ENCODE results near the gene FMNL2. TPM values are rescaled to one million over a fixed set of nuclear protein-coding genes. Genes with fewer than 3 reads are reported as not detected.

FMNL2 gene
- total RNA-seq, 1 donor from 2014 or later = 56.6 TPM

DNA sequence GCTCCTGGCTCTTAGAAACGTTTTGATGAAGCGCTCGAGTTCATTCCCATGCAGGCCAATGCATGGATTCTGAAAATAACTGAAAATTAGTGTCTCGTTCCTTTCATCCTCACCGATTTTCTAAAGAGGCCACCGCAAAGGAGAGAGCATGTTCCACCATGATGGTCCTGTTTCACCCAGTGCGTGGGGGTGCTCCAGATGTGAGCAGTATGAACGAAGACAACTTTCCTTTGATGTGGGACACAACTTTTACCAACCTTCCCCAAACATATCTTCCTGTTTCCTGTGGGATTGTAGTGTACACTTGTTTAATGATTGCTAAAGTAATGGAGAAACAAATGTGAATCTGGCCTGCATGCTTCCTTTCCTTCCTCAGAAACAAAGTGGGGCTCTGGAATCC is 267.8 kb downstream of the FMNL2 start:
- DNase-seq (ENCODE audit: extremely low read depth, low read depth, low spot score) = no peak

- no peak for DNase-seq (ENCODE audit: extremely low read depth, low read depth, low spot score)
These were observed 268.2 kb downstream of the FMNL2 start for GRCh38 chr2:152603166-152603565.

GRCh38 chr2:152606081-152606480 is 271.1 kb downstream of the FMNL2 start:
- DNase-seq (ENCODE audit: extremely low read depth, low read depth, low spot score) = no peak

DNA sequence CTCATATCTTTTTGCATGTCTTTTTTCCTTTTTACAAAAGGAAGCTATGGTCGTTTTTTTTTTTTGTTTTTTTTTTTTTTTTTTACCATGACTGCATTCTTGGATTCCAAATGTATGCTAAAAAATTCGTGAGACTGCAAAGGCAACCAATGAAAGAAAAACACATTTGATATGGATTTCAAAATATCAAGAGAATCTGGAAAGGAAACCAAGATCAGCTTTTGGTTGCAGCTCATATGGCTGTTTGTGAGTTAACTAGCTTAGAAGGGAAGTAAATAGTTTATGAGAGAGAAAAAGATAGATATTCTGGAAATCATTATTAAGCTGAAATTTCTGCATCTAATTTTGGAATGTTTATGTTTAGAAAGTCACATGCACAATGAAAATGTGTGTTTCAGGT is 272.0 kb downstream of the FMNL2 start:
- no peak for DNase-seq (ENCODE audit: extremely low read depth, low read depth, low spot score)

GRCh38 chr2:152607793-152608300 is 272.9 kb downstream of the FMNL2 start:
- DNase-seq (ENCODE audit: extremely low read depth, low read depth, low spot score) = no peak

- DNase-seq (ENCODE audit: extremely low read depth, low read depth, low spot score) = no peak
These were observed 274.2 kb downstream of the FMNL2 start for GRCh38 chr2:152609154-152609553.

DNA sequence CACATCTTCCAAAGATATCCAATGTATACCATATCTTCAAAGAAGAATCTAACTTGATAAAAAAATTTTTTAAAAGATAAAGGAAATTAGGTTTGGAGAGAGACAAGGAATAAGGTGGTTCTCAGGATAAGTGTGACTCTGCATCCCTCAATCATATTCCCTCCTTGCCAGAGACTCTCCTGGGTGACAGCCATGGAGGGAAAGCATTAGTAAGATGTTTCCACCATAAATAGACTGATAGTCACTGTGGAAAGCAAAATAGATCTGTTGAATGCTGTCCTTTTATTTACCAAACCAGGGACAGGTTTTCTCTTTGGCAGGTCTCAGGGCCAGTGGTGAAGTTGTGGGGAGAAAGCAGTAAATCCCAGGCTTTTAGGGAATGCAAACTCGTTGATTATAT is 274.7 kb downstream of the FMNL2 start:
- no peak for DNase-seq (ENCODE audit: extremely low read depth, low read depth, low spot score)

- DNase-seq (ENCODE audit: extremely low read depth, low read depth, low spot score) = peak; percentile 25
These were observed 276.7 kb downstream of the FMNL2 start for GRCh38 chr2:152611458-152612231.

- DNase-seq (ENCODE audit: extremely low read depth, low read depth, low spot score) = no peak
These were observed 278.3 kb downstream of the FMNL2 start for GRCh38 chr2:152613235-152613634.

GRCh38 chr2:152615177-152615576 is 280.2 kb downstream of the FMNL2 start:
- no peak for DNase-seq (ENCODE audit: extremely low read depth, low read depth, low spot score)

GRCh38 chr2:152617456-152618192 is 282.6 kb downstream of the FMNL2 start:
- no peak for DNase-seq (ENCODE audit: extremely low read depth, low read depth, low spot score)

DNA sequence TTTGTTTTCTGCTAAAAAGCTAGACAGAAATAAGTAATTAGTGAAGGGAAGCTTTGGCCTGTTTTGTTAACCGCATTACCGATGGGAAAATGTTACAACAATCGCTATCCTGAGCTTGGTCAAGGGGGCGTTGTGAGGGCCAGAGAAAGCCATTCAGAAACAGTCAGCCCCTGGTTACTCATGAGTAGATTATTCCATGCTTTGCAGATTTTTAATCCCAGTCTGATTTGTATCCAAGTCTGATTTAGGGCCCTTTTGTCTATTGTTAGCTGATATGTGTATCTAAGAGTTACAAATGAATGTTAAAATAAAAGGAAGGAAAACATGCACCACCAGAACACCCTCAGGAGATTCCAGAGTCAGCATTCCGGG is 283.2 kb downstream of the FMNL2 start:
- no peak for DNase-seq (ENCODE audit: extremely low read depth, low read depth, low spot score)

DNA sequence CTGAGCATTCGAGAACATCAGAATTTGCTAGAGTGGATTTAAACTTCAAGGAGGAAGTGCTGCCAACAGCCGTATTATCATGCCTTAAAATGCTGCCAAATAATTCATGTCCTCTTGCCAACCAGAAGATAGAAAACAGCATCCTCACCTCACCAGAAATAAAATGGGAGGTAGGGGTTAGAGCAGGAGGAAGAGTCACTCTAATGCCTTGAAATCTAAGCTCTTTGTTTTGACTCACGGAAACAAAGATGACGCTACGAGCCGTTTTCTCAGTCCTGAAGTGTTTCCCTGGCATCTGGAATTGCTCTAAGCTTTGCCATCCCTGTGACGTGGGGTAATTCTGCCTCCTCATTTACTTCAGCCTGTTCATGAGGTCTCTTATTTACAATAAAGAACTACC is 285.2 kb downstream of the FMNL2 start:
- DNase-seq (ENCODE audit: extremely low read depth, low read depth, low spot score) = no peak

- DNase-seq (ENCODE audit: extremely low read depth, low read depth, low spot score) = no peak
These were observed 286.0 kb downstream of the FMNL2 start for GRCh38 chr2:152620985-152621384.

DNA sequence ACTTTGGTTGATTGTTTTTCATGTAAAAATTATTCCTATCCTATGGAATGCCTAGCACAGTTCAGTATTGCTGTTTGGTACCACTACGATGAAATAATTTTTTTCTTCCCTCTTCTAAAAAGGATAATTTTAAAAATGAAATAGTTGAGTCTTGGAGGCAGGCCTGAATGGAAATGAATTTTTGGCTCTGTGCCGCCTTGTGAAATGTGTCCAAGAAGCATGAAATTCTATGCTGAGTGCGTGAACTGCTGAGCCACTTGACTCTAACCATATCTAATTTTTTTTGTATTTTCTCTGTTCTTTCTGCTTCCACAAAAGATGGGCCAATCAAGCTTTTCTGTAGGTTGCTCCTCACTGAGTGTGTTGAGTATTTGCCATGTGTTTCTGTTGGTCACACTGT is 287.2 kb downstream of the FMNL2 start:
- DNase-seq (ENCODE audit: extremely low read depth, low read depth, low spot score) = no peak

- no peak for DNase-seq (ENCODE audit: extremely low read depth, low read depth, low spot score)
These were observed 288.2 kb downstream of the FMNL2 start for GRCh38 chr2:152623076-152623740.

DNA sequence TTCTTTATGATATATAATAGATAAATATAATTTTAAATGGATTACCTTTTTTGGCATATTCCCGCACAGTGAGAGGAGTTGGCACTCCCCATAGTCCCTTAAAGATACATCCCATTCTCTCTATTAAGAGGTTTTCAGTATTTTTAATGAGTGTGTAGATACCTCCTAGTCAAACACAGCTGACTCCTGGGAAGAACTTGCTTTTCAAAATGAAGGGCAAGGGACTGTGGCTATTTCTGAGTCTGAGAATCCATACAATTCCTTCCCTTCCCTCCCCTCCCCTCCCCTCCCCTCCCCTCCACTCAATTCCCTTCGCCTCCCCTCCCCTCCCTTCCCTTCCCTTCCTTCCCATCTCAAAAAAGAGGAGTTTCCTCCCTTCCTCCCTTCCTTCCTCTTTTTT is 288.8 kb downstream of the FMNL2 start:
- DNase-seq (ENCODE audit: extremely low read depth, low read depth, low spot score) = no peak

DNA sequence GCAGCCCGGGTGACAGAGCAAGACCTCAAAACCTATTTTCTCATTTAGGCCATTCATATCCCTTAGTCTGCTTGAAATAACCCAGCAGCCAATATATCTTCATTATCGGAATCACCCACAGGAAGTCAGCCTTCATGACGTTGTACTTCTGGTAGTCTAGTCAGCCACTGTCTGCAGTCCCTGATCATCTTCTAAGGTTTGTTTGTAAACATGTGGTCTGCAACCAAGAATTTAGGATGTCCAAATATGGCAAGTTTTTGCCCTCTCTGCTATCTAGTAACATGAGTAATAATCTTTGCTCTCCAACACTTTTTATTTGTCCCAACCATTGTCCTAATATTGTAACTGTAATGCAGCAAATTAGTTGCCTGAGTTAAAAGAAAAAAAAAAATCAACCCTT is 289.8 kb downstream of the FMNL2 start:
- DNase-seq (ENCODE audit: extremely low read depth, low read depth, low spot score) = no peak

DNA sequence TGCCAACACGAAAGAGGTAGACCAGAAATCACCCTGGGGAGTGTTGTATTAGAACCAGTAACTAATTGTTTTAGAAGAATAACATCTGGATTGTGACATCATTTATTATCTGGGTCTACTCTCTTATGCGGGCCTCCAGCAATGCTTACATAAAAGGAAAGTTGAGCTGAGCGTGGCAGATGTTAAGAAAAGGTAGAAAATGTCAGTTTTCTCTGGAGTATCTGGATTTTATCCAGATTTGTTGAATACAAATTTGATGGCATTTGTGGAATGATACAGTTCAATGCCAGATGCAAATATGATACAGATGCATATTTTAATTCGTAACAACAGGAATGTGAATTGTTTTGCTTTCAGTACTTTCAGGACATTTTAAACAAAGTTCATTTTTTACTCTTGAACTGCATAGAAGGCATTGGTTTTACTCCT is 292.0 kb downstream of the FMNL2 start:
- DNase-seq (ENCODE audit: extremely low read depth, low read depth, low spot score) = no peak

DNA sequence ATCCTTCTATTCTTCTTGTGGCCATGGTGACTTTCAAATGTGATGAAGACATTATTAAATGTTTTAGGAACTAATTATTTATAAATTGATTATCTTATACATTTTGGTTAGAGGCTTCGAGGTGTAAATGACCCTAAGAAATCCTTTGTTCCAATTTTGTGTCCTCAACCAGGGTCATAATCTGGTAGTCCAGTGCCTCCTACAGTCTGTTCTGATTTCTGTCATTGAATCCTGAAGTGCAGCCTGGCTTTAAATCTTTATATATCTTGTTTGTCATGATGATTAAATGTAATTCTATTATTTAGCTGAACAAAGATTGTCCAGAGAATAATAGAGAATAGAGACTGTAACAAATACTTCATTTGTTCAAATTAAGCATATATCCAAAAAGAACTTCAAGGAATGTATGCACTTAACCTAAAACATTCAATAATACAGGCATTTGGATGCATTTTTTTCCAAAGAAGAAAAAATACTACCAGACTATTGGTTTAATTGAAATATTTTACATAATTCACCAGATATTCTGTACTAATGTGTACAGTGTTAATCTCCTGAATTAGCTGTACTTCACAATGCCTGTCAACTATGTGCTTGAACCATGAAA is 292.5 kb downstream of the FMNL2 start:
- DNase-seq (ENCODE audit: extremely low read depth, low read depth, low spot score) = peak; percentile 31

DNA sequence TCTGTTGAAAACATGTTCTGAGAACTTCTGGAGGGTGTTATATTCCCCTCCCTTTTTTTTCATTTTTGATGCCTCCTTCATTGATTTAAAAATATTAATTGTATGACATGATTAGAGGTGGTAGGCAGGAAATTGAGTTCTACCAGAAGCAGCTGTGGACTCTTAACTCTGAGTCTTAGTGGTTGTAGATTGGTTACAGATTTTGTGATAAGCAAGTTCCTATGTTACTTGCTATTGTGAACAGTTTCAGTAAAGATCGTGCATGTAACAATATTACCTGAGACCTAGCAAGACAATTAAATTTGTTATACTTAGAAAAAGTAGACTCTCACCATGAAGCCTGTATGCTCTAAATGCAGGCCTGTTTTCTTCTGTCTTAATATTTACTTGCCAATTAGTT is 294.2 kb downstream of the FMNL2 start:
- DNase-seq (ENCODE audit: extremely low read depth, low read depth, low spot score) = no peak

Measured in glomerular endothelial cell (primary cell).